Erythroblast (primary cell): ENCODE measurements around the gene CCNYL1.
"Not testable (repeated sequence)": the region's sequence is repeated elsewhere in the genome, so short reads cannot be mapped to it uniquely, and the experiment has no call there.

ENCODE experiments used
- DNase-seq, 2 experiments: peaks; one replicate each; lab custom pipeline; 2025; lab: John Stamatoyannopoulos, UW
- GATA1 ChIP-seq: IDR thresholded peaks from 2 replicates; pipeline ENCODE4 v1.6.1; 2011; ENCODE audit warnings: low read depth, mild to moderate bottlenecking, control low read depth, low read length, moderate library complexity
- POLR2A ChIP-seq: IDR thresholded peaks from 2 replicates; pipeline ENCODE4 v1.6.1; 2011; ENCODE audit warnings: mild to moderate bottlenecking, low read length

CCNYL1 gene

GRCh38 chr2:207710814-207711740, at the start of gene CCNYL1:
Gene CCNYL1 (plus strand): TSS chr2:207711640. CDS start chr2:207711897, 257 bp downstream.
- peak; percentile 99 for DNase-seq
- no peak for TF ChIP-seq GATA1
- TF ChIP-seq POLR2A: peak; percentile 81

DNA sequence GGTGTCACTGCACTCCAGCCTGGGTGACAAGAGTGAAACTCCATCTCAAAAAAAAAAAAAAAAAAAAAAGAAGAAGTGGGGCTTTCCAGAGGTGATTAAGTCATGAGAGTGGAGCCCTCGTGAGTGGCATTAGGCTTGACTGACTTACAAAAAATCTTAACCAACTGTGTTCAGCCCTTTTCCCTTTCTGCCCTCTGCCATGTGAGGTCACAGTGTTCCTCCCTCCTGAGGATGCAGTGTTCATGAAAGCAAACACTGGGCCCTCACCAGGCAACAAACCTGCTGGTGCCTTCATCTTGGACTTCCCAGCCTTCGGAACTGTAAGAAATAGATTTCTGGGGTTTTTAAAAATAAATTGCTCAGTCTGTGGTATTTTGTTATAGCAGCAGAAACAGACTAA, 49.2 kb upstream of the CCNYL1 start:
- no peak for TF ChIP-seq GATA1
- no peak for TF ChIP-seq POLR2A
- no peak for DNase-seq

DNA sequence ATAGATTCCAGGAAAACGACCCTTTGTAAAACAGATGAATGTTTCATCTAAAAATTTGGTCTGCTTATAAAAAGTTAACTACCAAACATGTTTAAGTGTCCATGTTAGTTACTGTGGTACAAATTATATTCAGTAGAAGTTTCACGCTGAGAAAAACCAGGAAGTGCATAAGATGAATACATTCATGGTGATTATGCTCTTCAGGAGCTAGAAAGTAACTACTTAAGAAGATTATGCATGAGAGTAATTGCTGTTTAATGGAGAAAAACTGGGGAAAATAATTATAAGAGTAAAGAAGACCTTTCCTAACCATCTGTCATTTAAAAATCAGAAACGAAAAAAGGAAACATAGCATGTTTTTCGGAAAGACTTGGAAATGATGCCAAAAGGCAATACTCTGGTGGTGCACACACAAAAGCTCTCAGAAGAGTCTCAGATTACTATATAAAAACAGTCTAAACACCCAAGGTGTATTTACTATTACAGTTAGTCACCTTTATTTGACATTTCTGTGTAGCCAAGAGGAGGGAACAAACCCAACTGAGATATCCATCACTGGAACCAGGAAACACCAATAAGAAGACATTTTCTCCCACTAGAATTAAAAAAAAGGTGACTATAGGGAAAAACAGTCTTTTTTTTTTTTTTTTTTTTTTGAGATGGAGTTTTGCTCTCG, 47.4 kb upstream of the CCNYL1 start:
- TF ChIP-seq POLR2A (no peak), GATA1 (no peak)
- DNase-seq: no peak

- no peak for TF ChIP-seq POLR2A
- no peak for TF ChIP-seq GATA1
- DNase-seq: no peak
These were observed 40.6 kb upstream of the CCNYL1 start for GRCh38 chr2:207670887-207671286.

DNA sequence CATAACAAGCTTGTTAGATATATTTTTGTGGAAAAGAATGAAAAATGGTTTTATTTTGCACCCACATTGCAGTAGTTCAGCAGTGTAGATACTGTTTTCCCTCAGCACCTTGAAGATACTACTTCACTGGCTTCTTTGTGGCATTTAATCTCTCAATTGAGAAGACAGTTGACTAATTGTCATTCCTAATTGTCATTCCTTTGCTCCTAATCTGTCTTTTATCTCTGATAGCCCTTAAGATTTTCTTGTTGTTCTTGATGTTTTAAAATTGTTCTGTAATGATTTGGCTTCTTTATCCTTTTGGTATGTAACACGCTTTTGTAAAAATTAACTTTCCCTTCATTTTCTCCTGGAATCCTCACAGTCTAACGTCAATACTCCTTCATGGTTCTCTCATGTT, 38.0 kb upstream of the CCNYL1 start:
- no peak for DNase-seq
- no peak for TF ChIP-seq GATA1
- TF ChIP-seq POLR2A: no peak

GRCh38 chr2:207674266-207674774, 37.1 kb upstream of the CCNYL1 start:
- DNase-seq: no peak
- no peak for TF ChIP-seq GATA1
- TF ChIP-seq POLR2A: no peak

GRCh38 chr2:207674826-207675225, 36.6 kb upstream of the CCNYL1 start:
- no peak for DNase-seq
- no peak for TF ChIP-seq POLR2A
- TF ChIP-seq GATA1: no peak

- peak in 1 of 2 experiments; percentile 14 for DNase-seq
These were observed 34.5 kb upstream of the CCNYL1 start for GRCh38 chr2:207676827-207677354.

DNA sequence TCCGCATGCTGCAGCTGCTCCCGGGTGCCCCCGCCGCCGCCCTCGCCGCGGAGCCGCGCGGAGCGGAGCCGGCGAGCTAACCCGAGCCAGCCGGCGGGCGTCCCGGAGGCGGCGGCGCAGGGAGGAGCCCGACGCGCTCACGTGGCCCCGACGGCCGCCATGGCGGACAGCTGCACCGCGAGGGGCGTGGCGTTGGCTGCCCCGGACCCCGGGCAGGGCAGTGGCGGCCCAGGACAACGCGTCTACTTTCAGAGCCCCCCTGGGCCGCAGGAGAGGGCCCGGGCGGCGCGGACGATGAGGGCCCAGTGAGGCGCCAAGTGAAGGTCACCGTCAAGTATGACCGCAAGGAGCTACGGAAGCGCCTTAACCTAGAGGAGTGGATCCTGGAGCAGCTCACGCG, 30.0 kb upstream of the CCNYL1 start:
- peak in 1 of 2 experiments; percentile 17 for DNase-seq
- TF ChIP-seq POLR2A (no peak), GATA1 (no peak)

More at GRCh38 chr2:207676827-207677354, 34.5 kb upstream of the CCNYL1 start:
- TF ChIP-seq GATA1: no peak
- no peak for TF ChIP-seq POLR2A

- TF ChIP-seq POLR2A: no peak
- TF ChIP-seq GATA1: no peak
- DNase-seq: no peak
These were observed 28.9 kb upstream of the CCNYL1 start for GRCh38 chr2:207682557-207682956.

DNA sequence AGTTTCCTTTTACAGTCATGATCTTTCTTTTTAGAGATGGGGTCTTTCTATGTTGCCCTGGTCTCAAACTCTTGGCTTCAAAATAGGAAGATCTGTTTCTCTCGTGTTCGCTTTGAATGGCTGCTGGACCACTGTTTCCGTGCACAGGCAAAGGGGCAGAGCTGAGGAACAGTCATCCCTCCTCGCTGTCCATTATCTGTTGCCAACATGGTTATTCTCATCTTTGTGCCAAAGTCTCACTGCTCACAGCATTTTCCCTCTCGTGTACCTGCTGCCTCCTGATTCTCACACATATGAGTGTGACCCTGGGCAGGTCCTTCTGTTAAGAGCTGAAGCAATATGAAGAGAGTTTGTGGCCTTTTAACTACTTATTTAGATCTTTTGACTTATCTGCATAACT, 28.0 kb upstream of the CCNYL1 start:
- DNase-seq: no peak

DNA sequence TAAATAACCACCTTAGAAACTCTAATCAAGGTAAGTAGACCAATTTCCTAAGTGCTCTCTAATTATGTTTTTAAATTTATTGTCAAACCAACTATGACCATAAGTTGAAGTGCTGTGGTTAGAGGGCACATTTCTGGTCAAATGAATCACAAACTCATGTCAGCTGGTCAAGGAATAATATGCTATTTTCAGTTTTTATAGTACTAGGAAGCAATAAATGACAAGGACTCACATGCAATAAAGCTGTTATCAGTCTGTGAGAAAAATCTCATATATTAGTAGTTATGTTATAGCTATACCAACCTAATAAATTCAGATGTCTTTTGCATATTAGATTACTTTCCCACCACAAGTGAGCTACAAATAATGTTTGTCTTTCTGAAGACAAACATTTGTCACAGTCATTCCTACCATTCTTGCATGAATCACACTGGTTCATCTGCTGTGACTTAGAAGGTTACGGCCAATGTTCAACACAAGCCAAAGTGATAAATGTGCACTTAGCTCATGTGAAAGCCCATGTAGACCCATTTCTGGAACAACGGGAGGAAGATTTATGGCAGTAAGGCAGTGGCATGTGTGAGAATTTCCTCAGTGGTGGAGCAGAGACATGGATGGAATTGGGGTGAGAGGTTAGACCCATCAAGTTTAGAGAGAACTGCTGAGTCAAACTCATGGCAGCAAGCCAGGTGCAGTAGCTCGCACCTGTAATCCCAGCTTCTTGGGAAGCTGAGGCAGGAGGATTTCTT, 27.4 kb upstream of the CCNYL1 start:
- no peak for DNase-seq
- TF ChIP-seq POLR2A: no peak
- TF ChIP-seq GATA1: no peak

More for the DNA sequence above, 28.0 kb upstream of the CCNYL1 start:
- TF ChIP-seq POLR2A: no peak
- TF ChIP-seq GATA1: no peak

GRCh38 chr2:207686812-207687211, 24.6 kb upstream of the CCNYL1 start:
- no peak for TF ChIP-seq GATA1
- no peak for TF ChIP-seq POLR2A
- DNase-seq: no peak

DNA sequence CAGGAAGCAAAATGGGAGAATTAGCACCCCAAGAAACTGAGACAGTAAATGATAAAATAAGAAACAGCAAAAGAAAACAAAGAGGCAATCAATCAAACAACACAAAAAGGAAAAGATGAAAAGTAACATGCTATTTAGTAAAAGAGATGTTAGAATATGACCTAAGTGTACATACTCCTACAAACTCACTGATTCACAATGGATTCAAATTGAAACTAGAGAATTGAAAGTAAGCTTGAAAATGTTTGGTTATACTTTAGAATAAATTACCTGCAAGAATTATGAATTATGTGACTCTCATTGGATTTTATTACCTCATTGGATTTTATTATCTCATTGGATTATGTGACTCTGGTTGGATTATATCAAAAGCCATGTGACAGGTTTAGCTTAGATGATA, 22.8 kb upstream of the CCNYL1 start:
- DNase-seq: no peak
- TF ChIP-seq GATA1 (no peak), POLR2A (no peak)

DNA sequence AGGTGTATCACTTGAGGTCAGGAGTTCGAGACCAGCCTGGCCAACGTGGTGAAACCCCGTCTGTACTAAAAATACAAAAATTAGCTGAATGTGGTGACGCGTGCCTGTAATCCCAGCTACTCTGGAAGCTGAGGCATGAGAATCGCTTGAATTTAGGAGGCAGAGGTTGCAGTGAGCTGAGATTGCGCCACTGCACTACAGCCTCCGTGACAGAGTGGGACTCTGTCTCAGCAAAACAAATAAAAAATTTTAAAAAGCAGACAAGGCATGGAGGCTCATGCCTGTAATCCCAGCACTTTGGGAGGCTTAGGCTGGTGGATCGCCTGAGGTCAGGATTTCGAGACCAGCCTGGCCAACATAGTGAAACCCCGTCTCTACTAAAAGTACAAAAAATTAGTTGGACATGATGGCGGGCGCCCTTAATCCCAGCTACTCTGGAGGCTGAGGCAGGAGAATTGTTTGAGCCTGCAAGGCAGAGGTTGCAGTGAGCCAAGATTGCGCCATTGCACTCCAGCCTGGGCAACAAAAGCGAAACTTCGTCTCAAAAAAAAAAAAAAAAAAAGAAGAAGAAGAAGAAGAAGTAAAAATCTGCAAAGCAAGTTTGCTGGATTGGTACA, 20.5 kb upstream of the CCNYL1 start:
- DNase-seq: not testable (repeated sequence)
